Left cardiac atrium (tissue), 4 donors: ENCODE data around the gene ANKRD44. TPM values are rescaled to one million over a fixed set of nuclear protein-coding genes. Genes with fewer than 3 reads are reported as not detected.
A peak's percentile ranks its signal among the peaks of the same experiment; 100 is the strongest.

Experiments
- ATAC-seq, 2 donors: fragments of 200-7000 bp; cut with Tn5 transposase; one replicate each; pipeline ENCODE4 v1.9.1; 2020; ENCODE audit warnings: mild to moderate bottlenecking in 2 of 2, moderate library complexity in 2 of 2
- DNase-seq: peaks from one replicate; pipeline ENCODE4 v3.0.0-alpha.2; 2020
- intact Hi-C, 2 donors: fragments of 100-400 bp; cut with DNase I; formaldehyde crosslinking; loops; one replicate each; pipeline versions ENCODE4 v1.14.1 to v1.15.1; 2022 to 2023
- total RNA-seq, 2 donors: library from RNA; stranded (reverse); fragmentation: NEBNext Ultra II Directional; extraction: Animal tissue kit (Norgen Biotek cat#: 25700); gene quantifications; one replicate each; pipeline ENCODE4 v1.2.1, GENCODE V29; 2021
- donor health status: DM: no; HTN: yes; CAD: no.
- donor health status: DM: no; HTN: yes; CAD: no; lungs with severe emphysema.
- donor health status: DM: yes; HTN: yes; CAD: no.
- donor health status: Dilated cardiomyopathy.

ANKRD44 gene
- total RNA-seq, 2 donors from 2014 or later = 10.2 to 16.8 TPM

DNA sequence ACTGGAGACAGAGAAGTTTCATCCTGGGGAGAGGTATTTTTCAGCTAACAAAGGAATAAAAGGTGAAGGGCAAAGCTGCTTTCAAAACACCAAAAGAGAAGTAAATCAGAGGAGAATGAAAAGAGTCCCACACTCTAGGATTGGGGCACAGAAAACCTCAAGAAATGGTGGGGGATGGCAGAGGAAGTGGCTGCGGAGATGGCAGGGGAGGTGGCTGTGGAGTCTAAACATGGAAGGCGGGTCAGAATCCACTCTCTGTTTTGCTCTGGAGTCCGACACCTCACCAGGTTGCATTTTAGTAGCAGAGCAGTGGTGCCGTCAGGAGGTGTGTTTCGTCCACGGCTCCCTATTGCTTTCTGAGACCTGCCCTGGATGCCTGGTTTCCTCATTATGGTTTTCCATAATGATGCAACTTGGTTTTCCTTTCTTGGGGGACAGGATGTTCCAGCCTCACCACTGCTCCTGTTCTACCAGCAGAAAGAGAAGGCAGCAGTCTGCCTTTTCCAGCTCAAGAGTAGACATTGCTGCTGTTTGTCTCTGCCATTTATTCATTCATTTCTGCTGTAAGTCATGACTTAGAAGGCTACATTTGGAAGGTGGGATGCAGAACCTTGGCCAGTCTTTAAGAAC, 188.7 kb downstream of the ANKRD44 start:
- intact Hi-C loops = no loop called here
- DNase-seq (no peak), ATAC-seq (no peak)

DNA sequence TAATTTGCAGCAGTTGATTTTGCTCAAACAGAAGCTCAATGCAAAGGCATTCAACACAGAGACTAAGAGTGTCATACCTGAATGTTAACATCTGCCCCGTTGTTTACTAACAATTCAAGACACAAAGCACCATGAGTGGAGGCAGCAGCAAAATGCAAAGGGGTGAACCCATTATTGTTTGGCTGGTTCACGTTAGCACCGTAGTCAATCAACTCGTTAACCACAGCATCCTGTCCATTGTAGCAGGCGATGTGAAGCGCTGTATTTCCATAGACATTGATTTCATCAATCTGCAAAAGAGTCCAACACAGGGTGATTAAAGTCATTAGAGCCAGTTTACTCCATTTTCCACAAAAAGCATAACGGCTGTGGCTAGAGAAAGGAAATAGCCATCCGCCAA, 189.3 kb downstream of the ANKRD44 start:
- ATAC-seq = no peak
- DNase-seq = no peak
- intact Hi-C loops = no loop called here

DNA sequence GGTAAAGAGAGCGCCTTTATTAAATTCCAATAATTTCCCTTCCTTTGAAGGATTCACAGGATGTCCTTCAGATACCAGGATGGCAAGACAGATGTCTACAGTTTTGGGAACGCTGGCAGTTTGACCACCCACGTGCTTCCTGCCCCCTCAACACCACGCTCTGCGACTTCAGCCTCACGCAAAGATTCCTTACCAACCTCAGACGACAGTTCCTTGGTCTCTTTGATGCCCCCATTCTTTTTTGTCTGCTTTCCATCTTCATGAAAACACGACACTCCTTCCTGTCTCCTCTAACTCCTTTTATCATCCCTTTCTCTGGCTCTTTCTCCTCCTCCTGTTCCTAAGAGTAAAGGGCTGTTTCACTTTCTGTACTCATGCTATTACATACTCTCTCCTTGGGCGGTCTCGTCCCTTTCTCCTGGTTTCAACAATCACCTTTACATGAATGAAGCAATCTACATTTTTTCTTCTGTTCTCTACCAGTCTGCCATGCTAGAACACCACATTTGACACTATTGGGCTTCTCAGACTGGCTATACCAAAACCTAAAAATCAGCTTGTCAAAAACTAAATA, 194.2 kb downstream of the ANKRD44 start:
- intact Hi-C loops = loop anchor here in 1 of 2 donors (5.0 kb wide), 2 partner anchors 196 to 261 kb away; partner anchors contain the start of gene ANKRD44
- DNase-seq = no peak
- ATAC-seq = no peak

DNA sequence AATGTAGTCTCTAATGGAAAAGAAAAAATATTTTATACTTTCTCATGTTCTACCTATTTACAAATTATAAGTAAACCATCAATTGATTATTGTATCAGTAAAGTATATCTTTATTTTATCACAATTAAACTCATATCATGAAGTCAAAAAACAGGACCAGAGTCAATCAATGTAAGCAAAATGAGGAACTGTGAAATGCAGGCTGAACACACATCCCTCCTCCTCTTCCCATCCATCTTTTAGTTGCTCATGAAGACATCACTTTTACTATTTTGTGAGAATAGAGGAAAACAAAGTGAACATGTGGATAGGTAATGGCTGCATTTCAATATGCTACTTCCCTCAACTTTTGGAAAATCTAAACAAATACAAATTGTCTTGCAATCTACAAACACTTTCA, 195.3 kb downstream of the ANKRD44 start:
- DNase-seq (no peak), ATAC-seq (no peak)
- intact Hi-C loops = loop anchor here in 1 of 2 donors (5.0 kb wide), 2 partner anchors 197 to 262 kb away; partner anchors contain the start of gene ANKRD44

DNA sequence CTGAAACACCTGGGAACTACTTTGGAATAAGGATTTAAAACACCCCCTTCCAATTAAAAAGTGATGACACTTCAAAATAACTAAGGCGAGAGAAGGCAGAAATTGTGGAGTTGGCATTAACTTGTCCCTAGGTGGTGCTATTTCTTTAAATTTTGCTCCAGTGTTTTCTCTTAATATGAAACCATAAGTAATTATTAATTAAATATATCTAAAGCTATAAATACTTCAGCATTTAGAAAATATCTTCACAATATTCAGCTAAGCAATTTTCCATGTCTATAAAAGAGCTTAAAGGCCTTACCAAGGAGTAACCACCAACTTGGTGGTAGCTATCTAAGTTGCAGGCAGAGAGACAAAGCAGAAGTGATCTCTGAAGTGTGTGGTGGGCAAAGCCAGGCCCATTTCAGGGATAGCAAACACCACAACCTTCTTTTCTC, 197.3 kb downstream of the ANKRD44 start:
- no peak for DNase-seq
- ATAC-seq = no peak

DNA sequence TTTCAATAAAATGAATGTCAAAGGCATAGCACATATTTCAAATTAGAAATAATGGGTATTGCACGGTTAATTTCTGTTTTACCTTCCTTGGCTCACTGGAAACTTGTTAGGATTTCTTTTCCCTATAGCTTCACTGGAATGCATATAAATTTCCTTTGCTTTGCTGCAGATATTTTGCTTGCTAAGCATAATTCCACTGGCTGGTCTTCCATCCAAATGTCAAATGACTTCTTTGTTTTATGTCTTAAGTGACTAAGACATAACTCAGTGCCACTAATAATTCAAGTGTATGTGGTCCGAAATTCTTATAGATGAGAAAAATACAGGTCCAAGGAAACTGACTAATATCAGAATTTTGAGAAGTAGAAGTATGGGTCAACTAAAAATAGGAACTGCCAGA, 201.3 kb downstream of the ANKRD44 start:
- intact Hi-C loops = no loop called here
- ATAC-seq (no peak), DNase-seq (no peak)

More for the DNA sequence above, 197.3 kb downstream of the ANKRD44 start:
- intact Hi-C loops = loop anchor here in 1 of 2 donors (2.0 to 5.0 kb wide), 4 partner anchors 54 to 266 kb away; partner anchors contain the start of gene ANKRD44

DNA sequence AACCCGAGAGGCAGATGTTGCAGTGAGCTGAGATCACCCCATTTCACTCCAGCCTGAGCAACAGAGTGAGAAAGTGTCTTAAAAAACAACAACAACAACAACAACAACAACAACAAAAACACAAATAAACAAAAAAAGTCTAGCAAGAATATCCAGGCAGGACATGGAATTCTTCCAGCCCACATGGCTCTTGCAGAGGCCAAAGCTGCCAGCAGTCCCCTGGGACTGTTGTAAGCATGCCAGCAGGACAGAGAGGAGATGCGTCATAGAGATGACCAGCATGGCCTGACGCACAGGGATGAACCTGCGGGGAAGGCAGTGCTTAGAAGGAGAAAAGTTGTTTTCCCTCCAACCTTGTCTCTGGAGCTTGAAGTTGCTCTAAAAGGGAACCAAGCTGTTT, 201.8 kb downstream of the ANKRD44 start:
- ATAC-seq = peak; percentile 87 to 92
- intact Hi-C loops = no loop called here
- DNase-seq = peak; percentile 85

DNA sequence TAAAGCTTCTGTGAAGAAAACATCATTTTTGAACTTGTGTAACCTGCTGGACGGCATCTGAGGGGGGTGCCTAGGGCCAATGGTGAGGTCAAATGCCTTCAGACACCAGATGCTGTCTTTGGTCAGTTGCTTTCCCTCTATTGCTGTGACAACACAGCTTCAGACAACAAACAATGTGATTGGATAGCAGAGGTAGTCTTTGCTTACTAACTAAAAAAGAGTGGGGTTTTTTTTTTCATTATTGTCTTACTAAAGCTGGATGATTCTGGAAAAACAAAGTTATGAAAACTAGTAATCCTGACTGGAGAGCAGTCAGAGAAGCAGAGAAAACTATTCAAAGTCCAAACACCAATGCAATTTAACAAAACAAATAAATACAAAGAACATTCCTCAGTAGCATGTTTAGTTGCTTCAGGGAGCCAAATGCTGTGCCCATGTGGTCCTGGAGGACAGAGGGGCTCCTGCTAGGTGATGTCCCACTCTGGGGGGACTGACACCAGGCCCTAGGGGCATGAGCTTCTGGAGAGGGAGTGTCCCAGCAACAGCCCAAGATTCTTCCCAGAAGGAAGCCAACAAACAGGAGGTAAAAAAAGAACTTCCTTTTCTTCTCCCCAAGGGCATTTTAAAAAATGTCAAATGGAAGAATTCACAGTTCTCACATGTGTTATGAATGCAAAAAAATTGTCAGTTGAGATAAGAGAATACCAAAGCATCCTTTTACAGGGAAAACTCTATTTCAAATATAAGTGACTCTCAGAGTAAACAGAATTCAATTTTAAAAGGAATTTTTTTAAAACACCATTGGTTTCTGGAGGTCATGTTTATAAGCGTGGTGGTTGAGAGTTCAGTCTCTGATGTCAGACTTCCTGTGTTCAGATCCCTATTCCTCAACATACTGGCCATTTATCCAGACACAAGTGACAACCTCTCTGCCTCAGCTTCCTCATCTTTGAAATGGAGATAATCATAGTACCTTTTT, 203.0 kb downstream of the ANKRD44 start:
- intact Hi-C loops = no loop called here
- ATAC-seq = peak; percentile 54 to 85
- DNase-seq = no peak

DNA sequence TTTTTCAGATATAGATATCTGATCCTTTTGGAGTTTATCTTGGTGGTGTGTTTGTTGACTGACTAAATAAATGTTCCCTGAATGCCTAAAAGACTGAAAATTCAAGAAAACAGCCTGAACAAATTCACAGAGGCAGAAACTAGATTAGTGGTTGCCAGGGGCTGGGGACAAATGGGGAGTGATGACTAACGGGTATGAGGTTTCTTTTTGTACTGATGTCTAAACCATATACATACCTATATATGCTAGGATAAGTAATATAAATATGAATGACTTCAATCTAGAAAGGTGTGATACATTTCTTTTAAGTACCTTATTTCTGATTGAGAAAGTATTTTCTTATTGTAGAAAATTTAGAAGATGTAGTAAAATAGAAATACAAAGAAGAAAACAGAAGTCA, 207.2 kb downstream of the ANKRD44 start:
- DNase-seq (no peak), ATAC-seq (no peak)
- intact Hi-C loops = no loop called here

DNA sequence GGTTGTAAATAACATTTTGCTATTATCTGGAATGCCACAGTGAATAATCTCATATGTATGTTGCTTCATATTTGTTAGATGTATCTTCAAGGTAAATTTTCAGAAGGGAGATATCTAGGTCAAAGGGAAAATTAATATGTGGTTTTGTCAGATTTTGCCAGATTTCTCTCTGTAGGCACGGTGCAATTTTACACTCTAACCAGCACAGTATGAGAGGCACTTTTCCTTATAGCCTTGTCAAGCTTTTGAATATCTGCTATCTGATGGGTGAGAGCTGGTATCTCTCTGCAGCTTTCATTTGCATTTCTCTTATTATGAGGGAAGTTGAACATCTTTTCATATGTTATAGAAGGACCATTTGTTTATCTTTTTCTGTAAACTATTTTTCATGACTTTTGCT, 208.3 kb downstream of the ANKRD44 start:
- intact Hi-C loops = no loop called here
- no peak for DNase-seq
- ATAC-seq = no peak

DNA sequence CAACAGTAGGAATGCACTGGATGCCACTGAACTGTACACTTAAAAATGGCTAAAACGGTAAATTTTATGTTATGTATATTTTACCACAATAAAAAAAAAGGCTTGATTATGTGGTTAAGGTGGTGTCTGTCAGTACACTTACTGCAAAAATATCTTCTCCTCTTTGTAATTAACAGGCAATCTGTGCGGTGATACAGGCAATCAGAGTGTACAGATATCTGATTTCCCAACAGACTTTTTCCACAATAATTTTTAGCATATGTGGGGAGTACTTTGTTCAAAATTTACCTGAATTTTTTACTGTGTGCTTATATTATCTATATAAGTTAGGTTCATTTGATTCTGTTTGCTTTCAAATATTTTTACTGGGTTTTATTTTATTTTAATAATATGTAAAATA, 209.1 kb downstream of the ANKRD44 start:
- intact Hi-C loops = no loop called here
- DNase-seq (no peak), ATAC-seq (no peak)

DNA sequence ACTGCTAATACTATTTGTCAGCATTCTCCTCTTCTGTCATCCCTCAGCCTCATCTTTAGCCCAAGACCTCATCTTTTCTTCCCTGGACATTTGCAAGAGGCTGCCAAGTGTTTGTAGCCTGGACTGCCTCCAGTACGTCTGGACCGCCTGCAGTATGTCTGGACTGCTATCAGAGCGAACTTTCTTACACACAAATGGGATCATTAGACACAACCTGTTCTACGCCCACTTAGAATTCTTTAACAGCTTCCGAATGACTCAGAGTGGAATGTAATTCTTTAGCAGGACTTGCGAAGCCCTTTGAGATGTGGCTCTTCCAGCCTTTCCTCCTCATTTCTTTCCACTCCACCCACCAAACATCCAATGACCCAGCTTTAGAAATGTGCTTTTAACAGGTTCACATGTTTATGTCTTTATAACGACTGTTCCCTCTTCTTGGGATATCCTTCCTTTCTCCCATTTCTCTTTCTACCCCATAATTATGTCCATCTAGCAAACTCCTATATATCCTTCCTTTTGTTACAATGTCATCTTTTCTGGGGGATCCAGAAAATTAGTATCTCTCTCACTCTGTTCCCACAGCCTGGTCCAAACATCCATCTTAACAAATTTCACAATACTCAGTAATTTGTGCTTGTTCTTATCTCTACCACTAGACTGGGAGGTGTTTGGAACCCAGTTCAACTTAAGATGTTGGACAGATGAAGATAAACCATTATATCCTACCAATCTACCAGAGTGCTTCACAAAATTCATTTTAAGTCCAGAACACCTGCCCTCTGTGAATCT, 212.8 kb downstream of the ANKRD44 start:
- ATAC-seq (peak; percentile 89 to 98), DNase-seq (peak; percentile 70)
- intact Hi-C loops = no loop called here

DNA sequence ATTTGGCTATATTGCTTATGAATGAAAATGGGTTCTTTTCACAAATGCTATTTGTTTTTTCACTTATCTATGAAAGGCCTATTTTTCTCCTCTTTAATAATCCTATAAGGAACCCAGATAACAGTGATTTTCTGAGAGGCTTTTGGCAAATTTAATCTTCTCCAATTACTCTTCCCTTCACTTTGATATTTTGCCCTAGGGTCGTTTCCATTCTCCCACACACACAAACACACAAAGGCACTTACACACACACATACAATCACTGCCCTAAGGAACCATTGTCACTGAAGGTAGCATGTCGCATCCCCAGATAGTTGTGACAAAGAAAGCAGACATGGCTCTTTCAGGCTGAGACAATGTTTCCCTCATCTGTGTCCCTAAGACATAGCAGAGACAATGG, 213.9 kb downstream of the ANKRD44 start:
- ATAC-seq = no peak

DNA sequence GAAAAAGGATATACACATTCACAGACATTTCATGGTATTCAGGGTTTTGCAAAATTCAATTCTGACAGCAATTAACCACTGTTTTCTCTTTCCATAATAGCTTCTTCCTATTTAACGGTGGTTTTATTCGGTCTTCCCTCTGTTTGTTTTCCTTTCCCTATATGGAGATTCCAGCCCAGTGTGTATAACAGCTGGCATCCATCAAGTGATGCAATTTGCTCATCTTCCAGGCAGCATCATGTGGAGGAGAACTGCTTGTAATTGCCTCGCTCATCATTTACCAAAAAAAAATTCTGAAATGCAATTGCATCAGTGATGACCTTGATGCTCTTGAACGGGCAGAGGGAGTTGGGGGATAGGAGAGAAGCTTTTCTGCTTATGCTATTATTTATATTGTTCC, 218.1 kb downstream of the ANKRD44 start:
- intact Hi-C loops = no loop called here
- ATAC-seq = peak; percentile 38 to 81
- no peak for DNase-seq

More for the DNA sequence above, 213.9 kb downstream of the ANKRD44 start:
- DNase-seq = no peak
- intact Hi-C loops = no loop called here

DNA sequence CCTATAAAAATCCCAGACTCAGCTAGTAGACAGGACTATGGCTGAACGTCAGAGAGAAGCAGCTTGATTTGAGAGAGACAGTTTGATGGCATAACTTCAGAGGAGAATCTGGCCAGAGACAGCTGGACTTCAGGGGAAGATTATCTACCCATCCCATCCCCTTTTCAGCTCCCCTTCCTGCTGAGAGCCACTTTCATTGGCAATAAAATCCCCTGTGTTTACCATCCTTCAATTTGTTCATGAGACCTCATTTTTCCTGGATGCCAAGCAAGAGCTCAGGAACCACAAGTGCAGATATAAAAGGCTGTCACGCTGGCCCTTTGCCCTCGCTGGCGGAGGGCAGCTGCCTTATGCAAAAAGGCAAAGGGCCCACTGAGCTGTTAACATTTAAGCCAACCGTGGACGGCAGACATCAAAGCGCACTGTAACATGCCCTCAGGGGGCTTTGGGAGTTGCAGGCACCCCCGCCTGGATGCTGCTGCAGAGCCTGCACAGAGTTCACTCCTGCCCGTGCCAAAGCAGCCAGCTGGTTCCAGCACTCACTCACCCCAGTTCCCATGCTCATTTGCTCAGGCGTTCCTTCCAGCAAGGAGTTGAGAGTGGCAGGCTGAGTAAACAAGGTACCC, 219.7 kb downstream of the ANKRD44 start:
- DNase-seq (no peak), ATAC-seq (peak in 1 of 2 donors; percentile 79)
- intact Hi-C loops = no loop called here

DNA sequence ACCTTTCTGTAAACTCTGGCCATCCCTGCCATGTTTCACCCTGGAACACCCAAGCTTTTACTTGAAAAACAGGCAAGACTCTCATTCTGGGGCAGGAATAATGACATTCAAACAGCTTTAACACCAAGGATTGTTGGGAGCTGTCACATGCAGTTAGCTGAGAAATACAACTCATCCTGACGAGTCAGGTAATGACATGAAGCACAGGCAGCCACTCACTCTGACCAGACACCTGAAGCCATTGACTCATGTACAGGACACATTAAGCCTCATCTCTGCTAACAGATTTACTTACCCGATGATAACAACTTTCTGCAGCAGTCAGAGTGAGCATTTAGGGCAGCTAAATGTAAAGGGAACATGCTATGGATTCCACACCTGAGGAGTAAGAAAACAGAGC, 220.9 kb downstream of the ANKRD44 start:
- ATAC-seq (no peak), DNase-seq (no peak)
- intact Hi-C loops = no loop called here

DNA sequence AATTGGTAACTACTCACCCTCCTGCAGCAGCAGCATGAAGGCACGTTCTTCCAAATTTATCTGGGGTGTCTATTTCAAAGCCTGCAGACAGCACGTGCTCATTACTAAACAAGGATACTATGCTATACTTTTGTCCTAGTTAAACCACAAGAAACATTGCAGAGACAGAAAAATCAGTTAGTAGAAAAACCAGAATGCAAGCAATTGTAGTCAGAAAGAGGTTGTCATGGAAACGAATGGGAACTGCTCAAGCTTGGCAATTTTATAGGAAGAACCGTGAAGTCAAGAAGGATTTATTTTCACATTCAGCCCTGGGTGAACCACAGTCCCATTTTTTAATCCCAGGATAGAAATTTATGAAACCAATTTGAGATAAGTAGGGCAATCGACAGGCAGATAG, 221.9 kb downstream of the ANKRD44 start:
- intact Hi-C loops = no loop called here
- ATAC-seq (peak in 1 of 2 donors; percentile 45), DNase-seq (no peak)

DNA sequence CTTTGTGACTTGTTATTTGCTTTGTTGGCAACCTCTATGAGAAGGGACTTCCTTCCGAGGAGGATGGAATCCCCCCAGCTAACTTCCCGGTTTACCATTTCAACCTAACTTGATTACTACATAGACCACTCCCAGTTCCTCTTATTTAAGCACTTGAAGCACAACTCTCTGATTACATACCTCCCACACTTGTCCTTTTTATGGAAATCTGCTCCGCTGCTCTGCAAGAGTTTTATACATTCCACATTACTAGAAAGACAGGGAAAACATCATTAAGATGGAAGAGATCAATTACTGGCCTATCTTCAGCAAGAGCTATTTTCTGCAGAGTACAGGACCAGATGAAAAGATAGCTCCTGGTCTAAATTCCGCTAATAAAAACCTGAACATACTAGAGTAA, 224.1 kb downstream of the ANKRD44 start:
- intact Hi-C loops = no loop called here
- ATAC-seq = peak in 1 of 2 donors; percentile 52
- no peak for DNase-seq

DNA sequence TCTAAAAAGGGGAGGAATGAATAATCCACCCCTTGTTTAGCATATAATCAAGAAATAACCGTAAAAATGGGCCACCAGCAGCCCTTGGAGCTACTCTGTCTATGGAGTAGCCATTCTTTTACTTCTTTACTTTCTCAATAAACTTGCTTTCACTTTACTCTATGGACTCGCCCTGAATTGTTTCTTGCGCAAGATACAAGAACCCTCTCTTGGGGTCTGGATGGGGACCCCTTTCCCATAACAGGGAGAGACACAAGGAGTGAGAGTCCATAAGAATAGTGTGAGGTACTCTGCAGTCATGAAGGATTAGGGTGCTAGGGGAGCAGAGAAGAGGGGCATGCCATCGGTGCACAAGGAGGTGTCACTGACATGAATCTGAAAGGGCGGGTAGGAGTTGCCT, 224.9 kb downstream of the ANKRD44 start:
- intact Hi-C loops = no loop called here
- DNase-seq = no peak
- ATAC-seq = no peak
